GM19035 (cell line): ENCODE measurements around the gene SLC25A33.
"Not testable (repeated sequence)": the region's sequence is repeated elsewhere in the genome, so short reads cannot be mapped to it uniquely, and the experiment has no call there.

Experiments used
- ATAC-seq: cut with Tn5 transposase; IDR thresholded peaks from one replicate; pipeline ENCODE4 v1.9.1; 2021; ENCODE audit not compliant: unreplicated experiment

SLC25A33 gene, protein sequence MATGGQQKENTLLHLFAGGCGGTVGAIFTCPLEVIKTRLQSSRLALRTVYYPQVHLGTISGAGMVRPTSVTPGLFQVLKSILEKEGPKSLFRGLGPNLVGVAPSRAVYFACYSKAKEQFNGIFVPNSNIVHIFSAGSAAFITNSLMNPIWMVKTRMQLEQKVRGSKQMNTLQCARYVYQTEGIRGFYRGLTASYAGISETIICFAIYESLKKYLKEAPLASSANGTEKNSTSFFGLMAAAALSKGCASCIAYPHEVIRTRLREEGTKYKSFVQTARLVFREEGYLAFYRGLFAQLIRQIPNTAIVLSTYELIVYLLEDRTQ

DNA sequence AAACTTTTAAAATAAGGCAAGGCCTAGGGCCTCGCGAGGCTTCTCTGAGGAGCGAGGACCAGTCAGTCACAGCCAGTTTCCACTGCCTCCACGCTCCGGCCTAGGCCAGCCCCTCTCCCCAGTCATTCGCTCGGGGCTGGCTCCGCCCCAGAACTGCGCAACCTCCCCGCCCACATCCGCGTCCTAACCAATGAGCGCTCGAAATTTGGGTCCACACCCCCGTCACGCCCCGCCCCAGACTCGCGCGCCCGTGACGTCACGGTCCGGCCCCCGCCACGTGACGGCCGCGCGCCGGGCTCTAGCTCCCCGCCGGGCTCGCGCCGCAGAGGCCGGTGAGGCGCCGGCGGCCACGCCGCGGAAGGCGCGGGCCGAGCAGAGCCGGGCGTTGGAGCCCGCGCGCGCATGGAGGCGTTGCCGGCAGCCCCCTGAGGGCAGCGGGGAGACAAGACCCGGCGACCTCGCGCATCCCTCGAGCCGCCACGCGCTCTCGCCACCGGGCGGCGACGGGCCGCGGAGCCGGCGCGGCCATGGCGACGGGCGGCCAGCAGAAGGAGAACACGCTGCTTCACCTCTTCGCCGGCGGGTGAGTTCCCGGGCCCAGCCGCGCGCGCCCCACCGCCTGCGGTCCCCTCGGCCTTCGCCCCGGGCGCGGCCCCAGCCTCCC lies at the start of gene SLC25A33:
Gene SLC25A33 (plus strand): TSS at position 301 of the 664 bp plus-strand sequence. CDS start 227 bp downstream, at position 528.
- peak; percentile 86 for ATAC-seq

DNA sequence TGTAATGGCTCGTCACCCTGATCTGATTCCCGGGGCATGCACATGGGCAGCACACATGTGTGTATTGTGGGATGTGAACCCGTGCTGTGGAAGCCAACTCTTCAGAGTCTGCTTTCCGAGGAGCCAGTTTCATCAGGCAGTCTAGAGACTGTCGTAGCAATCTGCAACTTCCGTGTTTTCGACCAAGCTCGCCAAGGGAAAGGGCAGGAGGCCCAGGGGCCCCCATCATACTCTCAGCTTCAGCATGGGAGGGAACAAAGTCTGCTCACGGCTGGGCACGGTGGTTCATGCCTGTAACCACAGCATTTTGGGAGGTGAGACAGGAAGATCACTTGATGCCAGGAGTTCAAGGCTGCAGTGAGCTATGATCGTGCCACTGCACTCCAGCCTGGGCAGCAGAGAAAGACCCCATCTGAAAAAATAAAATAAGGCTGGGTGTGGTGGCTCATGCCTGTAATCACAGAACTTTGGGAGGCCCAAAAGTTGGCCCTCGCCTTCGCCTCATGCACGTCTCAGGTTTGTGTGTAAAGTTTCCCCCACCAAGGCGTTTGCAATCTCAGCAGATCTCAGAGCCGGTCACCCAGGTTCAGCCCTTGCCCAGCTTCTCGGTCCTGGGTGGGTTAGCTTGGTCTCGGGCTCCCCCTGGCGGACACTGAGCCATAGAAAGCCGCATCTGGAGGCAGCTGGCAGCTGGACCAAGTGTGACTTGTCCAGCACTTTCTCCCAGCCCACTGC lies 48.5 kb upstream of the SLC25A33 start:
- no peak for ATAC-seq

DNA sequence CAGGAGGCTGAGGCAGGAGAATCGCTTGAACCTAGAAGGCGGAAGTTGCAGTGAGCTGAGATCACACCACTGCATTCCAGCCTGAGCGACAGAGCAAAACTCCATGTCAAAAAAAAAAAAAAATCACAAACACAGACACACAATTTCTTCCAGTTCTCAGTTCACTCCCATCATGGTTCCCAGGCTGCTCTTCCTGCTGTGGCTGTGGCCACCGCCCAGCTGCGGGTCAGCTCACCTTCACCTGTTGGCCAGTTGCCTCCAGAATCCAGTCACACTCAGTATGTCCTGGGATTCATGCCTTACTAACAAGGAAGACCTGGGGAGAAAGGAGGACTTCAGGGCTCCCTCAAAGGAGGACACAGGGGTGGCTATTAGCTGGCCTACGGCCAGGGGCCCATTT lies 45.9 kb upstream of the SLC25A33 start:
- ATAC-seq, result no peak

DNA sequence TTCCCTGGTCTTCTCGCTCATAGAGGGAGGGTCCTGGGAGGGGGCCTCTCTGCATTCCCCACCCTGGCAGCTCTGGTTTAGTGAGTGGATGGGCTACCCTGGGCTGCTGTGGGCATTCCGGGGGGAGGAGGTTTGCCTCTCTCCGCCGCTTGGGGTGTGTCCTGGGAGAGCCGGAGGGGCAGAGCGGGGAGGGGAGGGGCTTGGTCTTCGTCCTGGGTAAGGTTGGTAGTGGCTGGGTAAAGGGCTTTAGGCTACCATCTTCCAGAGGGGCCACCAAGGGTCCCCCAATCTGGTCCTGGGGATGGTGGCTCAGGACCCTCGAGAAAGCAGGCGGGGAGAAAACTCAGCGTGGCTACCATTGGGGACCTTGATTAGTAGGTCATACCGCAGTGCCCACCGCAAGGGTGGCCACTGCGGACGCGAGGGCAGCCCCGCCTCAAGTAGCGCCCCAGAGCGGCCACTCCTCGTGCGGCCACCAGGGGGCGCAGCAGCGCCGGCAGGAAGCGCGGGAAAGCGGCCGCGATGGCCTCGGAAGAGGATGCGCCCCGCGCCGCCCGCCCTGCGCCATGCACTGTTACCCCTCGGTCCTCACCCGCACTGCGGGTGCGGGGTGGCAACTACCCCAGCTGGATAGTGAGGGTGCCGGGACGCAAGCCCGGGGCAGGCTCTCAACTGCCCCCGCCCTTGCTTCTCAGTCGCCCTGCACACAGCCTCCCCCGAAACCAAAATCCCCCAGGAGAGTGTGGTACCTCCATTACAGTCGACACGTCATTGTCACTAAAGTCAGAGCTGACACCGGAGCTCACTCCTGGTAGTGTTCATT lies 44.1 kb upstream of the SLC25A33 start:
- peak; percentile 47 for ATAC-seq

DNA sequence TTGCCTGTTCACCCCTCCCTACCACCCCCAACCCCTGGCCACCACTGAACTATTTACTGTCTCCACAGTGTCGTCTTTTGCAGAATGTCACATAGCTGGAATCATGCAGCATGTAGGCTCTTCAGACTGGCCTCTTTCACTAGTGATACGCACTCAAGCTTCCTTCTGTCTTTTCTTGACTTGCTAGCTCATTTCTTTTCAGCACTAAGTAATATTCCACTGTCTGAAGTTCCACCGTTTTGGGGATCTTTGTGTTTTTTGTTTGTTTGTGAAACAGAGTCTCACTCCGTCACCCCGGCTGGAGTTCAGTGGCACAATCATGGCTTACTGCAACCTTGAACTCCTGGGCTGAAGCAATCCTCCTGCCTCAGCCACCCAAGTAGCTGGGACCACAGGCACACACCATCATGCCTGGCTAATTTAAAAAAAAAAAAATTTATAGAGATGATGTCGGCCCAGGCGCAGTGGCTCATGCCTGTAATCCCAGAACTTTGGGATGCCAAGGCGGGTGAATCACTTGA lies 43.4 kb upstream of the SLC25A33 start:
- ATAC-seq, result no peak

DNA sequence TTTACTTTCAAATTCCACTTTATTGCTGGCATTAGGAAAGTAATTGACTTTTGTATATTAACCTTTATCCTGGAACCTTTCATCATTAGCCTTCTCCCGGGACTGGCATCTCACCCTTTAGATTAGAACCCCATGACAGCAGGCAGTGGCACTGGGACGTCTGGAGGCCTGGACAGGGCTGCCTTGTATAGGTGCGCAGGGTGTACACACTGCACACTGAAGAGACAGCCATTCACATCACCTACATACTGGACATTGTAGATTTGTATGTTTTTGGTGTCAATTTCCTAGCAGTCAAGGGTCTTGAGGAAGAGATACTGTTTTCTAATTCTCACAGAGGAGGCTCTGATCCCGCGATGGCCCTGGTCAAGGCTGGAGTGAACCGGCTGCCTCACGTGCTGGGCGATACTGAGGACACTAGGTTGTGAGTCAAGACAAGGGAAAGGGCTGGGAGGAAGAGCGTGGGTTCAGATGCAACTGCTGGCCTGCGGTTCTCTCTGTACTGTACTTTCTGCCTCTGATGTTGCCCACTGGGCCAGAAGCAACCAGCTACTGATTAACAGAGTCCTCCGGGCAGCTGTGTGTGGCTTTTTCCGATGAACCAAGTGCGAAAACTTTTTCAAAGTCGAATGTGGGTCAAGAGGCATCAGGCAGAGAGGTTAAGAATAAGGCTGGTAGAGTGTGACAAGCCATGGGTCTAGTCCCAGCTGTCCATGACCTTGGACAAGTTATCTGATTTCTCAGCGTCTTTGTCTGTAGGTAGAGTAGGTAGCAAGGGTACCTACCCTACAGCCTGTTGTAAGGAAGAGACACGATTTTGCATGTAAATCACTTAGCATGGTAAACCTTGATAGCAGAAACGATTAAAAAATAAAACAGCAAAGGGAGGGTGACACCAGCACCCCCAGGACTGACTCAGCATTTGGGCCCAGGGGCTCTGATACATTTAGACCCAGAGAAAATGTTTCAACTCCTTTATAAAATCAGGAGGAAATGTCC lies 38.2 kb upstream of the SLC25A33 start:
- no peak for ATAC-seq

DNA sequence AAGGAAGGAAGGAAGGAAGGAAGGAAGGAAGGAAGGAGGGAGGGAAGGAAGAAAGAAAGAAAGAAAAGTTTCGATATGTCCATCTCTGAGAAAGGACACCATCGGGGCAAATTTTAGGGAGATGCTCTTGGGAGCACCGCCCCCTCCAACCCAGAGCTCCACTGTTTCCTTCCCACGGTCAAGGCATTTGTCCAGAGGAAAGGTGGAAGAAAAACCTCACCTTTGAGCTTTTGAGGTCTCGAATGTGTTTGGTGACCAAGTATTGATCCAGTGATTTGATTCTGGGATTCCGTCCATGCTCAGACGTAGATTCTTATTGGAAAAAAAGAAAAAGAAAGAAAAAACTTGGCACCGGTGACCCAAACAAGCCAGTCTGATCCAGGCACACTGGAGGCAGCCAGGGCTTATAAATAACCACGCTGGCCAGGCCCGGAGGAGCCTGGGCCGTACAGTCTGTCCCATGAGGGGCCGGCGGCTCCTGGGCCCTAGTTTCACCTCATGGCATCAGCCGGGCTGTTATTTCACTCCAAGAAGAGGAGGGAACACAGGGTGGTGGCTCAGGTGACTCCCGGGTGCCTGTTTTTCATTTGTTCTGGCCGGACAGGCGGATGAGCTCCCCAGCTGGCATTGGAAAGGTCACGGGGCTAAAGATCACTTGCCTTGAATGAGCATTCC lies 36.1 kb upstream of the SLC25A33 start:
- ATAC-seq, result no peak

DNA sequence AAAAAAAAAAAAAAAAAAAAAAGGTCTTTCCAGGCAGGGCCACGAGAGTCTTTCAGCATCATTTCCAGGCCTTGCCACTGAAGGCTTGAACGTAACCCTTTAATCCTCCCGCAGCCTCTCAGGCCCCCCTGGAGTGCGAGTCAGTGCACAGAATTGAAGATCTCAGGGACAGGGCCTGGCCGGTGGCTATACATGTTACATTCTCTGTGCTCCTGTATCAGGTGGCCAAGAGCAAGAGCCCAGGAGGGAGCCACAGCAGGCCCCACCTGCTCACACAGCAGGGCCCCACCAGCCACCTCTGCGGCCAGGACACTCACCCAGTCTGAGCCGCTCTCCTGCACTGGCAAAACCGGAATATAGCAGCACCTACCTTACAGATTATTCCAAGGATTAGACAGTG lies 34.1 kb upstream of the SLC25A33 start:
- no peak for ATAC-seq

DNA sequence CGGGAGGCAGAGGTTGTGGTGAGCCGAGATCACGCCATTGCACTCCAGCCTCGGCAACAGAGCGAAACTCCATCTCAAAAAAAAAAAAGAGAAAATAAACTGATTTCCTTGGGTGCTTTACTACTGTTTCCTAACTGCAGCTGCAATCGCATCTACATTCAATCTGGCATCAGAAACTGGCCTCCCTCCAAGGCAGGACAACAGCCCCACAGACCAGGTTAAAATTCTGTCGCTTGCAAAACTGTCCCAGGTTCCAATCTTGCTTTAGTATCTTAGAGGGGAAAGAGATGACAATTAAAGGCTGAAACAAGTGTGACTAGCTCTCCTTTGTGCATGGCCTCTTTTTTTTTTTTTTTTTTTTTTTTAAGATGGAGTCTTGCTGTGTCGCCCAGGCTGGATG lies 32.4 kb upstream of the SLC25A33 start:
- no peak for ATAC-seq

DNA sequence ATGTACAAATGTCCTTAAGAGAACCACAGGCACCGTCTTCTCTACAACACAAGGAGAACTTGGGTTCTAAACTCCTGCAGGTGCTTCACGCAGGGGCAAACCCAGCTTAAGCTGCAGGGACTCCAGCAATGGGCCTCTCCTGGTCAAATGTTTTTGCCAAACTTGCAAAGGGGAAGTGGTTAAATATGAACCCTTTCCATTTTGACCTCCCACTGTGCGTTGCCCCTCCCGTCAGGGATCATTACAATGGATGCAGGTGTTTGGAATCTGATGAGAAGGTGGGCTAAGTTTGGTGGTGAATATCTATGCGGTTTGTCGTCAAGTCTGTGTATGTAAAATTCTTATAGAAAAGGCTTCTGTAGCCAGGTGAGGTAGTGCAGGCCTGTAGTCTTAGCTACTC lies 29.1 kb upstream of the SLC25A33 start:
- ATAC-seq, result no peak

DNA sequence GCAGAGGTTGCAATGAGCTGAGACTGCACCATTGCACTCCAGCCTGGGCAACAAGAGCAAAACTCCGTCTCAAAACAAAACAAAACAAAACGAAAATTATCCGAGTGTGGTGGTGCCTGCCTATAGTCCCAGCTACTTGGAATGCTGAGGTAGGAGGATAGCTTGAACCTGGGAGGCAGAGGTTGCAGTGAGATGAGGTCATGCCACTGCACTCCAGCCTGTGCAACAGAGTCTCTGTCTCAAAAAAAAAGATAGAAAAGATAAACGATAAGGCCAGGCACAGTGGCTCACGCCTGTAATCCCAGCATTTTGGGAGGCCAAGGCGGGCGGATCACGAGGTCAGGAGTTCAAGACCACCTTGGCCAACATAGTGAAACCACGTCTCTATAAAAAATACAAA lies 23.7 kb upstream of the SLC25A33 start:
- ATAC-seq, result not testable (repeated sequence)

DNA sequence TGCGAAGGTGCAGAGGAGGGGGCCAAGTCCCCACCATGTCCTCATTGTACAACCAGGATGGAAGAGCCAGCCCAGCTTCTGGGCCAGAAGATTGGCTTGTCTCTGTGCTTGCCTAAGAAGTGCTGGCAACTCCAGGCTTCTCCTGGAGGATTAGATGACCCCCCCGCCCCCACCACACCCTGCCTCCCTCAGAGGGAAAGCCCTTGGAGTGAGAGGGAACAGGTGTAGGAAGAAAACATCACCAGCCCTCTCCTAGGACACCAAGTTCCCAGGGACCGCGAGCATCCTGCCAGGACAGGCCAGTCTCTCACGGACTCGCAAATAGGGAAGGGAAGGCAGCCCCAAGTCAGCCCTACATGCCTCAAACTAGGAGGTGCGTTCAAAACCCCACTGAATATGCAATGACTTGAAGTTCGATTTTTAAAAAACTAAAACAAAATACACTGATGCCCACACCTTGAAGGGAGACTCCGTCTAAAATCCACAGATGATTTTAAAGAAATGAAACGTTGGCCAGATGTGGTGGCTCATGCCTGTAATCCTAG lies 20.7 kb upstream of the SLC25A33 start:
- no peak for ATAC-seq

DNA sequence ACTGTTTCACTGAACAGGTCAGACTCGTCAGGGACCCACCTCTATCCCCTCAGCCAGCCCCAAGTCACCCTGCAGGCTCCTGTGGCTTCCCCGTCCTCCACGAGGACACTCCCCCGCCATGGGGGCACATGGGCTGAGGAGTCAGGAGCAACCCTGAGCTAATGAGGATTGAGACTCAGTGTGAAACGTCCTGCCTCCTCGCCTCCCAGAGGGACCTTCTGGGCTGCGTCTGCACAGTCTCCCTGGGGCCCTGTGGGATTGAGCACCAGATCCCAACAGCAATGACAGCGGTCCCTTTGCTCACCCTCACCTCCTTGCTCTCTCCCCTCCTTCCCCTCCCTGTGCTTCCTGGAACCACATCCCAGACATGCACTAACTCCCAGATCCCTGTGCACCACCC lies 18.9 kb upstream of the SLC25A33 start:
- ATAC-seq, result no peak

DNA sequence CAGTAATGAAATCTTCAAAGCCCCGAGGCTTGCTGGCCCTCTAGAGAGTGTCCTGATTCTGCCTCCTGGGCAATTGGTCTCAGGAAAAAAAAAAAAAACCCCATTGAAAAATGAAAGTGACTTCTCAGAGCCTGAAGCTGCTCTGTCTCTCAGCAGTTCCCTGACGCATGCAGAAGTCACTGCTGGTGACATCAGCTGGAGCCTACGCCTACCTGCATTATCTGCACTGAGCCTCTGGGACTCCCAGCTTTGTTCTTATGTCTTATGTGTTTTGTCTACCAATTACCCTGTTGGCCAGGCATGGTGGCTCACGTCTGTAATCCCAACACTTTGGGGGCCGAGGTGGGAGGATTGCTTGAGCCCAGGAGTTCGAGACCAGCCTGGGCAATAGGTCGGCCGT lies 10.1 kb upstream of the SLC25A33 start:
- no peak for ATAC-seq

DNA sequence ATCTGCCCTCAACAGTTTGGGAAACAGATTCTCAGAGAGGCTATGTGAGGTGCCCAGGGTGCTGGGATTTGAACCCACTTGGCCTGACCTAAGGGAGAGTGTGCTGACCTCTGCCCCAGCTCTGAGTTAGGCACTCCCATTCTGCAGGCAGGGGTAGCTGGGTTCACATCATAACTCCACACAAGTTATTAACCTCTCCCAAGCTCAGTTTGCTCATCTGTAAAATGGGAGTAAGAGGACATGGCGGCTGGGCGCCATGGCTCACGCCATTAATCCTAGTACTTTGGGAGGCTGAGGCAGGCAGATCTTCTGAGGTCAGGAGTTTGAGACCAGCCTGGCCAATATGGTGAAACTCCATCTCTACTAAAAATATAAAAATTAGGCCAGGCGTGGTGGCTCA lies 8.9 kb upstream of the SLC25A33 start:
- ATAC-seq, result no peak

DNA sequence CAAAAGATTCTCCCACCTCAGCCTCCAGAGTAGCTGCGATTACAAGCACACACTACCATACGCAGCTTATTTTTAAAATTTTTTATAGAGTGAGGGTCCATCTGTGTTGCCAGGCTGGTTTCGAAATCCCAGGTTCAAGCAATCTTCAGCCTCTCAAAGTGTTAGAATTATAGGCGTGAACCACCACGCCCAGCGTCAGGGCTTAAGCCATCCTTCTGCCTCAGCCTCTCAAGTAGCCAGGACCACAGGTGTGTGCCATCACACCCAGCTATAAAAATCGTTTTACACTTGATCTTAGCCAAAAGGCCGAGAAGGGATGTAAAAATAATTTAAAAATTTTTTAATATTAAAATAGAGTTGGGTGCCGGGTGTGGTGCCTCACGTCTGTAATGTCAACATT lies 4.3 kb upstream of the SLC25A33 start:
- no peak for ATAC-seq

DNA sequence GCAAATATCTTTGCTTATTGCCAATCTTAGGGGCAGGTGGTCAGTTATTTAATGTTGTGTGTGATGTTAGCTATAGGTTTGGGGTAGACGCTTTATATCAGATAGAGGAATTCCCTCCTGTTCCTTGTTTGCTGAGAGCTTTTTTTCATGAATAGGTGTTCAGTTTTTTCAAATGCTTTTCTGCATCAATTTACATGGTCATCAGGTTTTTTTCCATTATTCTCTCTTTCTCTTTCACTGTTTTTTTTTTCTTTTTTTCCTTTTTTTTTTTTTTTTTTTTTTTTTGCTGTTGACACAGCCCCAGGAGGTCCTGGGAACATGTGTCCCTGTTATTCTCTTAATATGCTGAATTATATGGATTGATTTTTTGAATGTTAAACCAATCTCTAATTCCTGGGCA lies 3.0 kb upstream of the SLC25A33 start:
- no peak for ATAC-seq

DNA sequence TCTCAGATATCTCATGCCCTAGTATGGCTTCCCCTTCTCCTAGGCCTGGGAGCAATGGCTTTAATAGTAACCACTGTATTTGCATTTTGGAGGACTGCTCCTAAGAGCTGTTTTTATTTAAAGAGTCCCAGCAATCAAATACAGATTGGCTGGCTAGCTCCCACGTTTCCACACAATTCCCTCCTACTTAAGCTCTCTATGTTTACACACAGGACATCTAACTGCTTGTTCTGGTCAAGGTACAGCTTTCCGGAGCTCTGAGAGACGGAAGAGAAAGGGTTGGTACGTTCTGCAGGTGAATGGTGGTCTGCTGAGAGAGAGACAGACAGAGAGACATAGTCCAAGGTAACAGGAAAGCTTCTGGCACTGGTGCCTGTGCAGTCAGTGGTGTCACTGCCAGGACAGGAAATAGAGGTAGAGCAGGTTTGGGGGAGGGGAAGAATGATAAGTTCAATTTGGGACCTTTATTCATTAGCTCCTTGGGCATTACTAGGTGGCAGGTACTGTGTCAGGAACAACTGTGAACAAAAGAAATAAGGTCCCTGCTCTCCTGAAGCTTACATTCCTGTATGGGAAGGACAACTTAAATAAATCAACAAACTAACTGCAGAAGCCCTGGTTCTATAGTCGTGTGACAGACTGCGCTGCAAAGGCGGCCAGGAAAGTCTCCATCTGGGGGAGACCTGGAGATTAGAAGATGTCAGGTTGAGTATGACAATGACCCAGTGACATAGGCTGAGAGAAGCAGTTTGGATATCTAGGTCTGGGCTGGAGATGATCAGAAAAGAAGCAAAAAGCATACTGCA lies 1.2 kb upstream of the SLC25A33 start:
- ATAC-seq, result no peak
